Endometrium (tissue), 2 donors: ENCODE results near the gene CAV1.
"Not testable (repeated sequence)": the region's sequence is repeated elsewhere in the genome, so short reads cannot be mapped to it uniquely, and the experiment has no call there.

Experiments used
- FAIRE-seq: peaks from 2 replicates; lab custom pipeline; 2012; peaks lifted over from hg19 to GRCh38; lab: Jason Lieb, UNC
- donor health status: control.
- donor health status: control.

Gene CAV1, protein sequence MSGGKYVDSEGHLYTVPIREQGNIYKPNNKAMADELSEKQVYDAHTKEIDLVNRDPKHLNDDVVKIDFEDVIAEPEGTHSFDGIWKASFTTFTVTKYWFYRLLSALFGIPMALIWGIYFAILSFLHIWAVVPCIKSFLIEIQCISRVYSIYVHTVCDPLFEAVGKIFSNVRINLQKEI

DNA sequence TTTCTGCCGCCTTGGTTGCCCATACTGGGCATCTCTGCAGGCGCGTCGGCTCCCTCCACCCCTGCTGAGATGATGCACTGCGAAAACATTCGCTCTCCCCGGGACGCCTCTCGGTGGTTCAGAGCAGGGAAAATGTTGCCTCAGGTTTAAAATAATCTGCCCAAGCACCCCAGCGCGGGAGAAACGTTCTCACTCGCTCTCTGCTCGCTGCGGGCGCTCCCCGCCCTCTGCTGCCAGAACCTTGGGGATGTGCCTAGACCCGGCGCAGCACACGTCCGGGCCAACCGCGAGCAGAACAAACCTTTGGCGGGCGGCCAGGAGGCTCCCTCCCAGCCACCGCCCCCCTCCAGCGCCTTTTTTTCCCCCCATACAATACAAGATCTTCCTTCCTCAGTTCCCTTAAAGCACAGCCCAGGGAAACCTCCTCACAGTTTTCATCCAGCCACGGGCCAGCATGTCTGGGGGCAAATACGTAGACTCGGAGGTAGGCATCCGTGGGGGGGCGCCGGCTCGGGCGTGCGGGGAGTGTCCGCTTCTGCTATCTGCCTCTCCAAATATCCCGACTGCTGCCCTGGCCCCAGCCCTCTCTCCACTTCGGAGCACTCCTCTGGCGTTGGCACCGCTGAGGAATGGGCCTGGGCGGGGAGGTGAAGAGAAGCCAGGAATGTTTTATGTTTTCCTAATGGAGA lies at the start of gene CAV1:
TSS of gene CAV1 (plus strand) at position 428 of the 689 bp plus-strand sequence. CDS start at position 455, 27 bp downstream.
- no peak for FAIRE-seq

GRCh38 chr7:116477625-116478024 lies 47.2 kb upstream of the CAV1 start:
- FAIRE-seq: no peak

GRCh38 chr7:116478834-116479233 lies 46.0 kb upstream of the CAV1 start:
- FAIRE-seq: no peak

- no peak for FAIRE-seq
Observed at GRCh38 chr7:116483271-116483942, 41.4 kb upstream of the CAV1 start.

DNA sequence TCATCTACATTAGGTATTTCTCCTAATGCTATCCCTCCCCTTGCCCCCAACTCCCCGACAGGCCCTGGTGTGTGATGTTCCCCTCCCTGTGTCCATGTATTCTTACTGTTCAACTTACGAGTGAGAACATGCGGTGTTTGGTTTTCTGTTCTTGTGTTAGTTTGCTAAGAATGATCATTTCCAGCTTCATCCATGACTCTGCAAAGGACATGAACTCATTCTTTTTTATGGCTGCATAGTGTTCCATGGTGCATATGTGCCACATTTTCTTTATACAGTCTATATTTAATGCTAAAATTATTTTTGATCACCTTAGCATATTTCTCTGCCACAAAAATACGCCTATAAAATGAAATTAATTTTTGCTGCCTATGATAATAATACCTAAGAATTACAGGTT lies 40.4 kb upstream of the CAV1 start:
- FAIRE-seq: not testable (repeated sequence)

DNA sequence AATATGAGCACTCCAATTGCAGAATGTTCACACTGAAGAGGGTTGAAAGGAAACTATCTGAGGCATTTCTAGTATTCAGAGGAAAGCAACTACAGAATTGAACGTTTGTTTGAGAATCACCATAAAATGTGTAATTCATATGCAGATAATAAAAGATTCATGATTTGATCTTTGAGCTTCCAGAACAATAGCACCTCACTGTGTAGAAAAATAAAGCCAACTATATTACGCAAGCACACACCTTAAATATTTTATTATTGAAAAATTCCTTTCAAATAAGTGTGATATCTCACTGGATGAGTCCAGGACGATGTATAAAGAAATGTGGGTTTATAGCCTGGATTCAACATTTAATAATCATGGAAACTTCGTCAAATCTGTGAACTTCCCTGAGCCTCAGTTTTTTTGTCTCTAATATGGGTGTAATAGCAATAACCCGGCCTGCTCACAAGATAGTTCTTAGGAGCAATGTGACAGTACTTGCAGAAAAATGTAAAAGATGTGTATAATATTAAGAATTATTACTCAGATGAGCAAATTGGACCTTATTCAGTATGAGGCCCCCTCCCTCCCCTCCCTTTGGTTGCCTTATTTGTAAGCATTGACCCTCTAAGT lies 36.8 kb upstream of the CAV1 start:
- FAIRE-seq: no peak

- FAIRE-seq: peak; percentile 12
Observed at GRCh38 chr7:116490351-116490750, 34.5 kb upstream of the CAV1 start.

DNA sequence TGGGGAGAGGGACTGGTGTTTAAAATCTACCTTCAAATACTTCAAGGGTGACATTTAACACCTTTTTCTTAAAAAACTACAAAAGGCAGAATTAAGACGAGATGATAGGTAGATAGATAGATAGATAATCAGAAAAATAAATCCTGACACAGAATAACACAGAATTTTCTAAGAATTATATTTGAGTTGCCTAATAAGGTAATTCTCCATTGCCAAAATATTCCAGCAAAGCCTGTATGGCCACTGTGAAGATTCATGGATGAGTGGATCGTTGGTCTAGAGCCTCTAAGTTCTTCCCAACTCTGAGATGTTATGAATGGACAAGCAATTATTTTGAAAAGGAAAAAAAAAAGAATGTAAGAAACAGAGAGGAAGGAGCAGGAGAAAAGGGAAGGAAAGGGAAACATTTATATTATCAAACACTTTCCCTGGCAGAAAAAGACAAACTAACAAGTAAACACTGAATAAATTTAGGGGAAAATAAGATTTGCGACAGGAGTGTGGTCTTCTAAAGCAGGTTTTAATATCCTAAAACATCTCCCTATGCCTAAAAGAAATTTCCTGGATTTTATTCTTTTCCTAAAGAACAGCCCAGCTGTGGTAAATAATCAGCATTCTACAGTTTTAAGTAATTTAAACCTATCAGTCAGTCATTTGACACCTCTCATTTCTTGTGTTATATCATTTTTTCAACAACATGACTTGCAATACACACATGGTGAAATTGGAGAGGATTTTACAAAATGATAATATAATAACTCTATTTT lies 32.8 kb upstream of the CAV1 start:
- FAIRE-seq: no peak

DNA sequence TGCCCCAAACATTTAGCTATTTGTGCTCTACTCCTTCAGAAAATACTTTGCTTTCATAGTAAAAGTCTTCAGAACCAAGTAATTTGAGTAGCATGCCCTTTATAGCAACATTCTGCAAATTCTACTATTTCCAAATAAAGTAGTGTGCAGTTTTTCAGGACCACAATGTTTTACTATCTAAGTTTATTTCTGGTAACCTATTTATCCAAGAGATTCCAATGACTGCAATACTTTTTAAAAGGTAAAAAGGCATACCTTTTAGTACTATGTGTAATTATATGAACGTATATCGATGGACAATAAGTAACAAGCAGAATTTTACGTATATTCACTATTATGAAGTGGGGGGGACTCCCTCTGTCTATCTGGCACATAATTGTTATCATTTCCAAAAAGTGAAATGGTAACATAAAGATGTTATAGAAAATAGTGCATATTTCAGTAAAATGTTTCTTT lies 32.2 kb upstream of the CAV1 start:
- no peak for FAIRE-seq

DNA sequence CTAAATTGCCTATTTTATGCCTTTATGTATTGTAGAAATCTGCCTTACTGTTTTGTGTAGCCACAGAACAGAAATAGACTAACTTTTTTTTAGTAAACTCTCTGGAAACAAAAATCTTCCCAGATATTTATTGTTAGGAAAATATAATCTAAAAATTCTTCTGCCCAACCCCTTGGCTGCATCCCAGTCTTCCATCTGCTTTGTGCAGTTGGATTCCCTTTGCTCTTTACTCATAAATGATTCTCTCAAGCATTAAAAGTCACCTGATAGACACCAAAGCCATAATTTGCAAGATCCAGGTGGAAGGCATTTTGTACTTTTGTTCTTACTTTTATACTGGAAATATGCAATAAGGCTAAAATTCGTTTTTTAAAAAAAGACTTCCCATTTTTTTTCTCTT lies 31.4 kb upstream of the CAV1 start:
- no peak for FAIRE-seq

GRCh38 chr7:116494472-116494871 lies 30.4 kb upstream of the CAV1 start:
- FAIRE-seq: no peak

DNA sequence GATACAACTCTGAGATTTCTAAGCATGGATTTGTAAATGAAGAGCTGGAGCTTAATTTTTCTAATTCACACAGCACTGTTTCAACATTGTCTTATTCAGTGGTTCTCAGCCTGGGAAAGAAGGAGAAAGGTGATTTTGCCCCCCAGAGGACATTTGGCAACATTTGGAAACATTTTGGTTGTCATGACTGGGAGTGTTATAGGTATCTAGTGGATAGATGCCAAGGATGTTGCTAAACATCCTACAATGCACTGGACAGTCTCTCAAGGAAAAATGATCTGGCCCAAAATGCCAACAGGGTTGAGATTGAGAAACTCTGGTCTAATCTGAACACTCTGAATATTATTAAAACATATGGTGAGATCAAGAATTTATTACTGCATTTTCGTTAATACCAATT lies 29.1 kb upstream of the CAV1 start:
- FAIRE-seq: no peak

- no peak for FAIRE-seq
Observed at GRCh38 chr7:116496653-116497052, 28.2 kb upstream of the CAV1 start.

- no peak for FAIRE-seq
Observed at GRCh38 chr7:116497708-116498107, 27.1 kb upstream of the CAV1 start.

DNA sequence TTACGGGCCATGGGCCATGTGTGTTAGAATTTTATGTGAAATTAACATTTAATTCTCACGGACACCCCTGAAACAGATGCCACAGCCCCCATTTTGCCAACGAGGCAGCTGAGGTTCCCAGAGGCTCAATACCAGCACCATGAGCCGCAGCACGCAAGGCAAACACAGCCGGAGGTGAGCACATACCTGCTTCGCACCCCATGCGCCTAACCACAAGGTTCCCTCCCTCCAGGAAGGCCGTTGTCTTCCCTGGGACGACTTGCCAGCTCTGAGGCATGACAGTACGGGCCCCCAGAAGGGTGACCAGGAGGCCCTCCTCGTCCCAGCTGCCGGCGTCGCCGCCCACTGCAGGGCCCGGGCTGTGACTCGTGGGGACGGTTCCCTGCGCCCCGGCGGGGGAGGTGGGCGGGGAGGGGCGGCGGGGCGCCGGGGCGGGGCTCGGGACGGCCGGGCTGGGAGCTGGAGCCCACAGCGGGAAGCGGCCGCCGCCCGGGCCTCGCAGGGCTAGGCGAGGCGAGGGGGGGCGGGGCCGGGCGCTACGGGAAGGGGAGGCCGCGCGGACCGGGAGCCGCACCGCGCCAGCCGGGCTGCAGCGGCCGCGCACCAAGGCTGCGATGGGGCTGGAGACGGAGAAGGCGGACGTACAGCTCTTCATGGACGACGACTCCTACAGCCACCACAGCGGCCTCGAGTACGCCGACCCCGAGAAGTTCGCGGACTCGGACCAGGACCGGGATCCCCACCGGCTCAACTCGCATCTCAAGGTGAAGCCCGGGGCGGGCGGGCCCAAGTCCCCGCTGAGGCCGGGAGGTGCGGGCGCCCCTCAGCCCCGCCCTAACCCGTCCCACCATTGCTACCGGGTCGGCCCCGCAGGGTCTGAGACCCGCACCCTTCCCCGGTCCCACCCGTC lies 25.4 kb upstream of the CAV1 start, which contains the start of gene CAV2:
TSS of gene CAV2 (plus strand) at position 571 of the 910 bp plus-strand sequence. CDS start at position 615, 44 bp downstream.
- FAIRE-seq: no peak

DNA sequence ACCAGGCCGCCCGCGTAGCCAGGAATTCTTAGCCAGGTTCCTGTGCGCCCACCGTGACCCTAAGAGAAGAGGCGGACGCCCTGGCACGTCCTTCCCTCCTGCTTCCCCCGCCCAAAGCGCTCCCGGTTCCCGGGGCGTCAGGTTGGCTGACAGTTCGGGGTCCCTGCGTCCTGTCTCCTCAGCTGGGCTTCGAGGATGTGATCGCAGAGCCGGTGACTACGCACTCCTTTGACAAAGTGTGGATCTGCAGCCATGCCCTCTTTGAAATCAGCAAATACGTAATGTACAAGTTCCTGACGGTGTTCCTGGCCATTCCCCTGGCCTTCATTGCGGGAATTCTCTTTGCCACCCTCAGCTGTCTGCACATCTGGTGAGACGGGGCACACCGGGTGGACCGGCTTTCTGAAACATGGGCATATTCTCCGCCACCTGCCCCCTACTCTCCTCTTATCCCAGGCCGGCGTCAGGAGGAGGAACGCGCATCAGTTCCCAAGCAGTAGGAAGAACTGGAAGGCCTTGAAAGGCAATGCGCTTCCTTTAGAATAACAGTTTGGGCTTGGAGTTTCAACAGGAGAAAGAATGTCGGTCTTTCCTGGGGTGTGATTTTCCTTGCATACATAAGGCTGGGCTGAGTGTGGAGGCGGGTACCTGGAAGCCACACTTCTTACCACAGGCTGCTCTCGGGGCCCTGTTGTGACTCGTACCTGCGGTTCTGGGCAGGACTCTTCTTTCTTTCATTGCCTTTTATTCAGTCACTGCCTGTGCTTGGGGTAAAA lies 24.6 kb upstream of the CAV1 start:
- FAIRE-seq: no peak

DNA sequence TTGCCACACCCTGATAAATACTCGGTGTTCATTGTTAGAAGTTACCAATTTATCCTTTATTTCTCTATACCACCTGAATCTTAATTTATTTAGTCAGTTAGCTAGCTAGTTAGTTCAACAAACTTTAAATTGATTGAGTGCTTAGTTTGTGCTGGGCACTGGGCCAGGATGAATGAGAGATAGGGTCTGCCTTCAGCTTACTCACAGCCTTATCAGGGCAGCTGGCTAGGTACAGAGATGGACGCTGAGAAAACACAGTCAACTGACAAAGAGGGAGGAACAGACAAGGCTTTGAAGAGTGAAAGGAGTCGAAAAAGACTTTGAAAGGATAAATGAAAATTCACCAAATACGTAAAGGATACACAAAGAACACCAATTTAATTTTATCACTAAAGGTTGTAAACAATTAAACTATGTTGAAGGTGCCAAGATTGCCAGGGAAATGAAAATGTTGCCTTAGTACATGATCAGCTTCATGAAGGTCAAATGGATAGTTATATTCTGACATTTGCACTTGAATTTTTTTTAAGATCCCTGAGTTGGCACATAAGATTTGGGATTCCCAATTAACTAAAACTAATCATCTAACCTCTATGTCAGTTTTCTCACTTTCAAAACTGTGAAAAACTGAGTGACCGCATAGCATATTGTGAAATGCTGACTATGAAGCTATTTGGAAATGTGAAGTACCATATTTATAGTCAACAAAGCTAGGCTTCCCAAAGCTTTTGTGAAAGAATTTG lies 23.2 kb upstream of the CAV1 start:
- no peak for FAIRE-seq

DNA sequence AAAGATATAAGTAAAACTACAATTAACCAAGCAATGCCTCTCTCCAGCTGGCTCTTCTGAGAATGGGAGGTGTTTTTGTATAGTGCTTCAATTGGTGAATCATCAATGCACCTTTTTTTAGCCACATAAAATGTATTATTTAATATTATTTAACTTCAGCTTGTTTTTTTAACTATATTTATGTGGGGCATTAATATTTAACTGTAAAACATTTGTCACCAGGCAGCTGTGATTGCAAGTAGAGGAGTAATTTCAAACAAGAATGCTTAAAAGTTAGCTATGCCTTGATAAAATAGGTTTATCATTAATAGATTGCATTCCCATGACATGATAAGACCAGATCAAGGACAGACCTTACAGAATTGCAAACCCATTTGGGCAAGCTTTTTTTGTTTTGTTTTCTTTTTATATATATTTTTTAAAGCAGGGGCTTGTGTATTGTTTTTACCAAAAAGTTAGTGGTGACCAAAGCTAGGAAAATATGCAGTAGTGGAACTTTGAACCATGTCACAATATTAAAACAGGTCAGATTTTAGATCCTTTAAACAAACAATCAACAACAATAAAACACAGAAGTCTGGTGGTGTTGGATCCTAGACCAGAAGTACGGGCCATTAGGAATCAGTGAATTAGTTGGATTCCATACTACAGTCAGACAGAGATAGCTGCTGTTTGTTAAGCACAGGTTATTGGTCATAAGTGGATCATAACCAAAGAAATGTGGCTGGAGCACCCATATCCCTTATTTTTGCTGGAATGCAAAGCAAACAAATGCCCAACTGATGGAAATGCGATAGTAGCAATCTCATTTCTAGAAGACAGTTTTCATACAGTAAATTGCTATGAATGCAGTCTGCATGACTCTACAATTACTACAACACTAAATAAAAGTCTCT lies 22.4 kb upstream of the CAV1 start:
- no peak for FAIRE-seq
